Activated T-cell treated with anti-CD3 and anti-CD28 coated beads, Interleukin-2, amount 50 U/mL, for 24 hours (primary cell): Measurements from ENCODE around the gene EFNB2.

Experiments used
- DNase-seq: peaks from one replicate; pipeline ENCODE4 v3.0.0-alpha.2; 2020
- H3K27ac Mint-ChIP-seq: 2 replicates; pipeline ENCODE4 v1.8.0; 2020; ENCODE audit warnings: mild to moderate bottlenecking, mixed read lengths
- H3K27me3 Mint-ChIP-seq: 2 replicates; pipeline ENCODE4 v1.8.0; 2020; ENCODE audit warnings: mixed read lengths
- H3K36me3 Mint-ChIP-seq: 2 replicates; pipeline ENCODE4 v1.8.0; 2020; ENCODE audit warnings: low read depth, mixed read lengths
- H3K4me1 Mint-ChIP-seq: 2 replicates; pipeline ENCODE4 v1.8.0; 2020; ENCODE audit warnings: low read depth, mixed read lengths
- H3K4me3 Mint-ChIP-seq: 2 replicates; pipeline ENCODE4 v1.8.0; 2020; ENCODE audit warnings: mild to moderate bottlenecking, moderate library complexity, mixed read lengths
- H3K9me3 Mint-ChIP-seq: 2 replicates; pipeline ENCODE4 v1.8.0; 2020; ENCODE audit warnings: mixed read lengths

EFNB2 gene

DNA sequence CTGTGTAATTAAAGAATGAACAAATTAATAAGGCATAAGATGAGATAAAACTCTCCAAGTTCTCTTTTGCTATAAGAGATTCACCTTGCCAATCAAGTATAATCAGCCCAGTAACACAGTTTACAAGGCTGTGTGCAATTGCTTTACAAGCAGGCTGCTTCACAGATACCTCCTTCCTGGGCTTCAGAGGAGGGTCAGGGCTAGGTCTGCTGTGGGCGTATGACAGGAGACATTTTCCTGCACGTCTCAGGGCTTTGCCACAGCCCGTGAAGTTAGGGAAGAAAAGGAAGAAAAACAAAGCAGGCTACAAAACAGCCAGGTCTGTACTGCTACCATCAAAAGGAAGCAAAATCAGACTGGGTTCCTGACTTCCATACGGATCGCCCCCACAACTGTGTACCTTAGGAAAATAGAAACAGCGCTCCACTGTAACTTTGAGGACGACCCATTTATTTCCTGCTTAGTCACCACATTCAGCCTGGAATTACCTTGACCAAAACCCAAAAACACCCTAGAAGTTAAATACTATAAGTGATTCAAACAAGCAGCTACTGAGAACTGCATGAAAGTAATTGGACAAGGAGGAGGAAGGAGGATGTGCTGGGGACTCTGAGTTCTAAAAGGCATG is 12.4 kb downstream of the EFNB2 start:
- Mint-ChIP-seq H3K36me3 (no peaks in the 10 kb centered on the region), H3K4me3 (no peak overlapping the region), H3K9me3 (no peaks in the 10 kb centered on the region), H3K4me1 (no peaks in the 10 kb centered on the region), H3K27me3 (peaks cover 51% of the 10 kb centered on the region), H3K27ac (no peak overlapping the region)
- no peak for DNase-seq

DNA sequence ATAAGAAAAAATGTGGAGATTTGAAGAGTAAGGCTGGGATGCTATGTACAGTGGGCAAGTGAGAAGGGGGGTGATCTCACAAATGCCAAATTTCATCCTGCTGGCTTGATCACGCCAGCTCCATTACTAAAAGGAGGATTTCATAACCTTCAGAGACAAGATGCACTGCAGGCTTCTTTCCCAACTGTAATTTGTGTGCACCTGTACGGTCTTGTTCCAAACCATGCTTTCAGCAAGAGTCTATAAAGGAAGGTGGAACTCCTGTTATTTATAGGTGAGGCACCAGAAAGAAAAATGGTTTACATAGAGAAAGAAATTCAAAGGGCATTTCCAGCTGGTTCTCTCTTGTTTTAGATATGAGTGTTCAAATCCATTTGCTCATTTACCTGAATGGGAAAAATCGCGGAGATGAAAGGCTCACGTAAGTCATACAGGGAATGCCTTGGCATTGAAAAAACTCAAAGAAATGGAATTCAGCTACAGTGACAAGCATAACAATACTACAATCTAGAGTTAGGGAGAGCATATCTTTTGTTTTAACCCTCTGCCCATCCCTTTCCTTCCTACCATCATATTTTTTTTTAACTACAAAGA is 13.3 kb downstream of the EFNB2 start:
- Mint-ChIP-seq H3K27me3 (peaks cover 47% of the 10 kb centered on the region), H3K9me3 (no peaks in the 10 kb centered on the region), H3K27ac (no peak overlapping the region), H3K4me1 (no peaks in the 10 kb centered on the region), H3K36me3 (no peaks in the 10 kb centered on the region), H3K4me3 (no peak overlapping the region)
- no peak for DNase-seq

DNA sequence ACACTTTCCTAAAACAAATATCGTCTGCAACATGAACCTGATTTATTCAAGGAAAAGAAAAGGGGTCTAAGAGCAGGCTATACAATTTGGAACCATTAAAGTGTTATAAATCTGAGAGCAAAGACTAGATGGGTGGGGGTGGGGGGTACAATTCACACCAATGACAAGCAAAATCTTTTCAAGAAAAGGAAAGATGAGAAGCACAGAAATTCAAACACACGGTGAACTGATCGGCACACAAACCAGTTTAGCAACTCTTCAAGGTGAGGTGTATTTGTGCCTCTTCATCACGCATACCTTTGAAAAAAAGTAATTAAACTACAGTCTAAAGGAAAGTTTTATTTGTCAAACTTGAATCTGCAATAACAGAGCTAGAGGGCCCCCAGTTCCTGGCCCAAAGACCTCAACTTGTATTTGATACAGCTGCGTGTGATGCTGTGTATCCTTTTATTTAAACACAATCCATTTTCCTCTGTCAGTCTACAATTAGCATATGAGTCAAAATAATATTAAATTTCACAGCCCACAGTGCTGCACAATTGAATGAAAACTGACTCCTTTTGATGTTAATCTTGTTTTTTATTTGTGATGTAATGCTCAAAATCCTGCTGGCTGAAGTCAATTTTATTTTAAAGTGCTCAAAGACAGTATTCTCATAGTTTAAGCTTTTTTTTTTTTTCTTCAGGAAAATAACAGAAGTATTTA is 14.2 kb downstream of the EFNB2 start:
- H3K36me3 Mint-ChIP-seq: no peaks in the 10 kb centered on the region
- no peak for DNase-seq
- H3K27me3 Mint-ChIP-seq: peaks cover 50% of the 10 kb centered on the region
- H3K27ac Mint-ChIP-seq: no peak overlapping the region
- no peaks in the 10 kb centered on the region for H3K4me1 Mint-ChIP-seq
- H3K4me3 Mint-ChIP-seq: no peak overlapping the region
- no peaks in the 10 kb centered on the region for H3K9me3 Mint-ChIP-seq

DNA sequence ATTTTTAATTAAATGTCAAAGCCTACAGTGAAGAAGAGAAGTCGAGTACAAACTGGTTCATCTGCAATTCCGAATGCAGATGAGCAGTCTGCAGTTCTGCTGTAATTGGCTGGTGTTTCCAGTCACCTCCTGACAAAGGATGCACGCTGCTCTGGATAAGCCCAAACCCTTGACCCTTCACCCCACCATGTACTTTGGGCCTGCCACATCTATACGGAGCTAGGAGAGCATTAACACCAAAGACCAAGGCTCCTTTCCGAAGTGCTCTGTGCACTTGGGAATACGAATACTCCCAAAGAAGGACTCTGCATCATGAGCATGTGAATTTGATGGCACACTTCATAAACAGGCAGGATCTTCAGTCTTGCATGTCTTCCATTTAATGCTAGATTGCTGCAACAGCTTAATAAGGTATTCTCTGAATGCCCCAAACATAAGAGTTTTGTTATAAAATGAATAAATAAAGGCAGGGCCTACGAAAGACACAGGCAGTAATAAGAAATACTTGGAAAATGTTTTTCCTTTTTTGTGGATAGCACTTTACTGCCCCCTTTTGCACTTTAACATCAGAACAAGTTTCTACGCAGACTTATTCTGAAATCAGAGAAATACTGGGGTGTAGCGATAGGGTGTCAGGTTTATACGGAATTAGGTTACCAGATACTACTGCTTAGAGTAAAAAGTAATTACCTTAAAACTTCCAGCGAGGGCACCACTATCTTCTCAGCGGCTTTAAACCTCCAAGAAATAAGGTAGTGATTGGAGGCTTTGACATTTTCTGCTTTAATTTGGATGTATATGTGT is 15.0 kb downstream of the EFNB2 start:
- H3K9me3 Mint-ChIP-seq: no peaks in the 10 kb centered on the region
- no peak overlapping the region for H3K4me3 Mint-ChIP-seq
- peaks cover 55% of the 10 kb centered on the region for H3K27me3 Mint-ChIP-seq
- no peaks in the 10 kb centered on the region for H3K4me1 Mint-ChIP-seq
- no peak for DNase-seq
- no peaks in the 10 kb centered on the region for H3K36me3 Mint-ChIP-seq
- H3K27ac Mint-ChIP-seq: no peak overlapping the region

DNA sequence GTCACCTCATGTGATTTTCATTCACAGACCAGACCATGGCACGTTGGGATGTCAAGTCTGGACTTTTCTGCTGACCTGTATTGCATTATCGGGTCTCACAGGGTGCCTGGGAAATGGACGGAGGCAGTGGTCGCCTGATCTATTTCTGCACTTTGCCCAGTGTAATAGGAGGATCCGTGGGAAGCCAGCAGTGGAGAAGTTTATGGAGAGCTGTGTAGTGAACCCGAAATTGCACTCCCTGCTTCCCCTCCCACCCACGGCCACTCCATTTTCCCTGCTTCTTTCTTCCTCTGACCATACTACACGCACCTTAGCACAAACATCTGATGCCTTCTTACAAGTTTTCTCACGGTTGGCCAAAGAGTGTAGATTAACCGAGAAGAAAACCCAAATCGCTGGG is 16.9 kb downstream of the EFNB2 start:
- DNase-seq: no peak
- H3K4me1 Mint-ChIP-seq: no peaks in the 10 kb centered on the region
- H3K9me3 Mint-ChIP-seq: no peaks in the 10 kb centered on the region
- H3K4me3 Mint-ChIP-seq: no peak overlapping the region
- H3K27ac Mint-ChIP-seq: no peak overlapping the region
- peaks cover 59% of the 10 kb centered on the region for H3K27me3 Mint-ChIP-seq
- H3K36me3 Mint-ChIP-seq: no peaks in the 10 kb centered on the region

DNA sequence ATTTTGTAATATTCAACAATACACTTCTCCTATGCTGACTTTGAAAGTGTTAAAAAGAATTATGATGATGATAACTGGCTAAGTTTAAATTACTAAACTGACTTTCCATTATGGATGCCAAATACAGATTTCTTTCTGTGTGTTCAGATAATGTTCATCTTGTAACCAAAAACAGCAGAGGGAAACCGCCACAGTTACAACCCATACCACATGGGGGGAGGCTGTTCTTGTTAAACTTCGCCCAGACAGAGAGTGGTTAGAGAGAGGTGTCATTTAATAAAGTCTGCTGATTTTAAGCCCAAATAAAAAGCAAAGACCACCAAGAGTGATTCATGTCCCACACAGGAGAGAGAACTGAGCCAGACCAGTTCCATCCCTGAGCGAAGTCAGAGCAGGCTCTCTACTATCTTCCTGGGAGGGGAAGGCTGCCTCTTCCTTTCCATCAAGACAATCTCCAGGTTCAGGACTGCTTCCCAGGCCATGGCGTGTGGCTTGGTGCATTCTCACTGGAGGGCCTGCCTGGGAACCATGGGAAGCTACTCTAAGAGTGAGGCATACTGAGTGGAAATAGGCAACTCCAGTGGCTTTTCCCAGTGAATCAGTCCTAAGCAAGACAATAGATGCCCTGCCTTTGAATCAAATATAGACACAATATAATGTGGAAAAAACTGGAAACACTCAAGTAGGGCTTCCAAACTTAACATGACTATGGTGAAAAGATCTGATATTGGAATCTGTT is 18.2 kb downstream of the EFNB2 start:
- Mint-ChIP-seq H3K9me3 (no peaks in the 10 kb centered on the region), H3K4me3 (no peak overlapping the region), H3K36me3 (no peaks in the 10 kb centered on the region), H3K4me1 (no peaks in the 10 kb centered on the region), H3K27ac (no peak overlapping the region), H3K27me3 (peaks cover 49% of the 10 kb centered on the region)
- DNase-seq: no peak

DNA sequence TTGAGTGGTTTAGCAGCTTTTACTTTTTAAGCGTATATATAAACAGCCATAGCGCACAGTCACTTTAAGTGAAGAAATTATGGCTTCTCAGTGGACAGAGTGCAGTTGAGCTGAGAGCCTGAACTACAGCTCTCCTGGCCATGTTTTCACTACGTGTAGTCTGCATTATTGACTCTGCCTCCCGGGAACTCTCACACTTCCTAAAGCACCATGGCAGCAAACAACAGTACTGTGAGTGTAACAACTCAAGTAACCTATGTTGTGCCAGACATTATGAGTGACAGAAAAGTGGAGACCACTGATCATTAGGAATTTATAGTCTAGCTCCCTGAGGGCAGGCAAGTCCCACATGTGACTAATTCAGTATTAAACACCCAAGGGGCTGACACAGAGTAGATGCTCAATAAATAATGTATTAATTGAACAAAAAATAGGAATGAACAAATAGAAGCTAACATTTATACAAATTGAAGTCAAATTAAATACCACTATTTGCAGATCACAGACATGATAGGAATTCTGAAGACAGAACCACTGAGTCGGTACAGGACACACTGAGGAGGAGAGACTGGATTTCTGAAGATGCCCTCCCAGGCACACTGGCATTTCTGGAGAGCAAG is 19.7 kb downstream of the EFNB2 start:
- Mint-ChIP-seq H3K36me3 (no peaks in the 10 kb centered on the region), H3K27ac (no peak overlapping the region), H3K4me3 (no peak overlapping the region), H3K27me3 (peaks cover 44% of the 10 kb centered on the region), H3K4me1 (no peaks in the 10 kb centered on the region), H3K9me3 (no peaks in the 10 kb centered on the region)
- DNase-seq: no peak

DNA sequence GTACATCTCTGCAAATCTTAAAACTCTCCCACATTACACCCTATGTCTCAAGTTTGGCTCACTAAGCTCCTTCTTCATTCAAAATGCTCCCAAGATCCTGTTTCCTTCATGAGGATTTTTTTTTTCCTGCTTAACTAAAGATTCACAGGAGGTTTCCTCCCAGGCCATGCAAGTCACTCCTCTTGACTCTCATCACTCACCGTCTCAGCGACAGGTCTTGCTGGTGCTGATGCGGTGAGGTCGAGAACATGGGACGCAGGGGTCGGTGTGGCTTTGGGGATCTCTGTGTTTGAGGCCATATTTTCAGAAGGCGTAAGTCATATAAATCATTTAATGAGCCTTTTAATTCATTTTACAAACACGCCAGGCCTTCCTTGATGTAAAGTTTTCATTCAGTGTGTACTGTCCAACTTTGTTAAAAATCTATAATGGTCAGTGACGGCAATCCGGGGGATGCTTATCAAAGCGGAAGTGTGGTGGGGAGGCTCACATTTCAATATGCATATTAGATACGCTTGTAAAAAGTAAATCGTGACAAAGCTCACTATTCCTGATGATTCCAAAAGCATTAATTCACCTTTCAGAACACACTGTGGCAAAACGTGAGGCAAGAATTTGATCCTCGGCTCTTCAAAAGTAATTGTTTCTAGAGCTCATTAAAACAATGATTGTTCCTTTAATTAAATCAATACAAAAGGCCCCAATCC is 20.4 kb downstream of the EFNB2 start:
- Mint-ChIP-seq H3K36me3 (no peaks in the 10 kb centered on the region), H3K9me3 (no peaks in the 10 kb centered on the region), H3K27ac (no peak overlapping the region), H3K27me3 (peaks cover 41% of the 10 kb centered on the region), H3K4me1 (no peaks in the 10 kb centered on the region), H3K4me3 (no peak overlapping the region)
- no peak for DNase-seq

DNA sequence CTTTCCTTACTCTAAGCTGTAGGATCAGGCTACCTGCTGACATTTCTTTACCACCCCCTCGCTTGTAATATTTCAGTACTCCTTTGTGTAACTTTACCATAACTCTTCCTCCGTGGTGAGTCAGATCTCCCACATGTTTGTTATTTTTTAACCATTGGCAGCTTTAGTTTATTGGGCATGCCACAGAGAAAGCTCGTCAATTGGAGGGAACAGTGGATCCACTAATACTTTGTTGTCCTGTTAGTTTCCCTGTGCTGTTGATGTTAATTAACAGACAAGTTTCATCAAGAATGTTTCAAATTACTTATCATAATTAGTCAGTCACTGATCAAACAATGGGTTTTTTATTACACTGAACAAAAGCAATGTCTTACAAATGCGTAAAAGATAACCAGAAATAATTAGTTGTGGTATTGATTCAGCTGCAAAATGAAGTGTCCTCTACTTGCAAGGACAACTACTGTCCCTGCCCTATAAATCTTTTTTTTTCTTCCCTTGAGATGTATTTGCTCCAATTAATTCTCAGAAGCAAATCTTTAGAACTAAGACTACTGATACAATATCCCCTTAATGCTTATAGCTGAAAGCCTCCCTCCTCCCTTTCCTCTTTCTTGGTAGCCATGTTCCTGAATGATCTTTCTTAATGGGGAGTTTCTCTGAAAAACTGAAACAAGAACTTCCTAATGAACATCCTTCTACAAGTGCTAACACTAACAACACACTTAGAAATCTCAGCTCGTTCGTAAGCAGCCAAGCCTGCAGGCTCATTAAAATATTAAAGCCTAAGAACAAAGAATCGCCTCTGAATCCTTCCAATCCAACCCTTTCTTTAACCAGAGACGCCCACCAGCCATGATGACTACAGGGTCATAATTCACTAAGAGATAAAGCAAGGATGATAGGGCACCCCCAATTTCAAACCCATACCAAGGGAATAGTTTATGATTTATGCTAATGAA is 22.2 kb downstream of the EFNB2 start:
- H3K27ac Mint-ChIP-seq: no peak overlapping the region
- DNase-seq: no peak
- no peaks in the 10 kb centered on the region for H3K36me3 Mint-ChIP-seq
- no peaks in the 10 kb centered on the region for H3K9me3 Mint-ChIP-seq
- H3K27me3 Mint-ChIP-seq: peaks cover 41% of the 10 kb centered on the region
- H3K4me3 Mint-ChIP-seq: no peak overlapping the region
- H3K4me1 Mint-ChIP-seq: no peaks in the 10 kb centered on the region

DNA sequence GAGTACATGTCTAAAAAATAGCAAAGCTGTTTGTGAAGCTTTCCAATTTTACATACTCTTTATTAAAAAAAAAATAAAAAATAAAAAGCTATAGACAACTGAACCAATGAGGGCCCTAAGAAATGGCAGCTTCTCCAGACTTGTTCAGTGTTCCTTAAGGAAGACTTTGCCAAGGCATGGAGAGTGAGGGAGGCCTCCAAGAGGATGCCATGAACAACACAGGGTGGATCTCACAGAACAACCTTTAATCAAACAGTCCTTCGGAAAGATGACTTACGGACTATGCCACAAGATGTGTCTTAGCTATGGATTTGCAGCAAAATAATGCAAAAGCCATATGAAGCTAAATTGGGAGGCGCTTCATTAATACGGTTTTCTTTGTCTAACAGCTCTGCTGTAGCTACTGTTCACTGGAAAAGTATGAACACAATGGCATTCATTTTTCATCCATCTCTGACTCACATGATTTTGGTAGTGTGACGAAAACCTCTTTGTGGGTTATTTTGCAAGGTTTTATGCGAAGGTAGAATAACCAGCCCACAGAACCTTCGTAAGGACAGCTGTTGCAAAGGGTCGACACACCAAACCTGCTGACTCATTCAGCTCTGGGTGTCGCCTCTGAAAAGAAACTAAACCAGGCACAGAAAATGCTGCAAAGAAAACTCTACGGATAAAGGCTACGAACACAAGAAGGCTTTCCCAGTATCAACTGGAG is 27.7 kb downstream of the EFNB2 start:
- Mint-ChIP-seq H3K4me3 (no peak overlapping the region), H3K4me1 (peaks cover 2% of the 10 kb centered on the region), H3K9me3 (no peaks in the 10 kb centered on the region), H3K36me3 (no peaks in the 10 kb centered on the region), H3K27ac (no peak overlapping the region), H3K27me3 (peaks cover 22% of the 10 kb centered on the region)
- no peak for DNase-seq

DNA sequence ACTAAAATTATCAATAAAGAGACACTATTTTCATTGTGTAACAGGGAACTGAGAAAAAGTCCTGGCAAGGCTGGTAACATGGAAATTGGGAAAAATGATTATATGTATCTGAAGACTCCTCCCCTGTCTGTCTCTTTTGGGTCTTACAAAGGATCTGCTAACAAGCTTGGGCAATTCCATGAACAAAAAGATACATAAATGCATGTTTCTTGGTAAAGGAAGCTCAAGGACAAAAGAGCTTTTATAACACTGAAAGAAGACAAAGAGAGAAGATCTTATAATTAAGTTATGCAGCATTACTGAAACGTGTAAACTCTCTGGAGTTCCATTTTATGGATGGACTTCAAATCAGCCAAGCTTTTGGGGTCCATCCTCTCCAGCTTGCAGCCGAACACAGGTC is 29.2 kb downstream of the EFNB2 start:
- Mint-ChIP-seq H3K4me1 (peaks cover 2% of the 10 kb centered on the region), H3K36me3 (no peaks in the 10 kb centered on the region), H3K27ac (no peak overlapping the region), H3K9me3 (no peaks in the 10 kb centered on the region), H3K4me3 (no peak overlapping the region), H3K27me3 (peaks cover 23% of the 10 kb centered on the region)
- DNase-seq: no peak

DNA sequence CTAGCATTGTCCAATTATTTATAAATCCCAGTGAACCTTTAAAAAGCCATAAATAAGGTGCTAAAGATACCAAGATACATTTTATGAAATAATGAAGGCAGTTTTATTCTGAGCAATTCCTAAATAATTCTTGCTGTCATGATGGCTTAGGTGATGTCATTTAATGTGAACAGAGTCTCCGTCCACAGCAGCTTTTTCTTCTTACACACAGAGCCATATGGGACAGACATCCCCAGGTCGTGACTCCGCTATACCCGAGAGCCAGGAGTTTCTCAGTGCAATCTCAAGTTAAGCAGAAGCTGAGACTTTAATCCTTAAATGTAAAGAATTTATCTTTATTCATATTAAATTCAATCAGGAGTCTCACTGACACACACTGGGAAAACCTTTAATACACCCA is 29.7 kb downstream of the EFNB2 start:
- no peak overlapping the region for H3K27ac Mint-ChIP-seq
- H3K9me3 Mint-ChIP-seq: no peaks in the 10 kb centered on the region
- peaks cover 24% of the 10 kb centered on the region for H3K27me3 Mint-ChIP-seq
- H3K4me3 Mint-ChIP-seq: no peak overlapping the region
- no peaks in the 10 kb centered on the region for H3K36me3 Mint-ChIP-seq
- peaks cover 2% of the 10 kb centered on the region for H3K4me1 Mint-ChIP-seq
- DNase-seq: no peak
